A549 (cell line): ENCODE results near the gene SHBG.

Experiments
- CTCF ChIP-seq: fragments of >200 bp; sonication (Bioruptor Twin); formaldehyde crosslinking; IDR thresholded peaks from 3 replicates; pipeline ENCODE4 v1.5.1; 2016
- EHMT2 ChIP-seq: fragments of 200-600 bp; sonication (generic); IDR thresholded peaks from 2 replicates; pipeline ENCODE4 v1.6.1; 2016; ENCODE audit warnings: antibody characterized with exemption, low read depth, mild to moderate bottlenecking, moderate library complexity
- POLR2A ChIP-seq: IDR thresholded peaks from 2 replicates; pipeline ENCODE4 v1.6.1; 2012; ENCODE audit warnings: mild to moderate bottlenecking, low read length
- RCOR1 ChIP-seq: fragments of 150-350 bp; IDR thresholded peaks from 2 replicates; pipeline ENCODE4 v1.6.1; 2014; ENCODE audit warnings: antibody characterized with exemption, low read length, low read depth

- TF ChIP-seq CTCF: peak; percentile 58
- no peak for TF ChIP-seq RCOR1
- no peak for TF ChIP-seq EHMT2
- peak; percentile 77 for TF ChIP-seq POLR2A
Measured at GRCh38 chr17:7614425-7615264, 15.3 kb upstream of the SHBG start, which contains the start of gene FXR2.
